Peyer's patch (tissue), 4 donors: ENCODE measurements around the gene TMEM163. TPM values are rescaled to one million over a fixed set of nuclear protein-coding genes. Genes with fewer than 3 reads are reported as not detected.

ENCODE experiments used
- DNase-seq, 3 donors: peaks; one replicate each; pipeline ENCODE4 v3.0.0-alpha.2; 2017 to 2019
- H3K27ac ChIP-seq, 4 donors: fragments of 200-600 bp; sonication (generic); one replicate each; pipeline ENCODE4 v1.5.1; 2016 to 2019
- H3K27me3 ChIP-seq, 2 donors: fragments of 200-600 bp; sonication (generic); one replicate each; pipeline ENCODE4 v1.5.1; 2019
- H3K36me3 ChIP-seq, 3 donors: fragments of 200-600 bp; sonication (generic); one replicate each; pipeline ENCODE4 v1.5.1; 2016 to 2019
- H3K4me1 ChIP-seq, 4 donors: fragments of 200-600 bp; sonication (generic); one replicate each; pipeline ENCODE4 v1.5.1; 2016 to 2019
- H3K4me3 ChIP-seq, 4 donors: fragments of 200-600 bp; sonication (generic); 1 replicate in 3 of 4; 2 replicates in 1 of 4; pipeline ENCODE4 v1.5.1; 2016 to 2019; ENCODE audit warnings: mild to moderate bottlenecking in 1 of 4
- H3K9me3 ChIP-seq, 4 donors: fragments of 200-600 bp; sonication (generic); one replicate each; pipeline ENCODE4 v1.5.1; 2016 to 2019; ENCODE audit warnings: mild to moderate bottlenecking in 1 of 4
- CTCF ChIP-seq, 6 experiments: fragments of 450-650 bp in 4 of 6; fragments of 200-600 bp in 2 of 6; sonication (generic) in 1 of 6; IDR thresholded peaks; one replicate each; pipeline ENCODE4 v1.5.1; 2017 to 2019; ENCODE audit warnings: antibody characterized with exemption in 6 of 6, mild to moderate bottlenecking in 3 of 6, moderate library complexity in 1 of 6
- POLR2A ChIP-seq, 2 donors: fragments of 450-650 bp; IDR thresholded peaks; one replicate each; pipeline ENCODE4 v1.5.1; 2017; ENCODE audit warnings: antibody characterized with exemption in 2 of 2, mild to moderate bottlenecking in 2 of 2, moderate library complexity in 2 of 2
- total RNA-seq, 4 donors: library from RNA; depleted of rRNA; stranded (reverse); fragments of >200 nt; gene quantifications; one replicate each; pipeline ENCODE4 v1.1.0, GENCODE V29; 2016

TMEM163 gene
- total RNA-seq, 4 donors from 2014 or later = 1.7 TPM; not detected in 3

DNA sequence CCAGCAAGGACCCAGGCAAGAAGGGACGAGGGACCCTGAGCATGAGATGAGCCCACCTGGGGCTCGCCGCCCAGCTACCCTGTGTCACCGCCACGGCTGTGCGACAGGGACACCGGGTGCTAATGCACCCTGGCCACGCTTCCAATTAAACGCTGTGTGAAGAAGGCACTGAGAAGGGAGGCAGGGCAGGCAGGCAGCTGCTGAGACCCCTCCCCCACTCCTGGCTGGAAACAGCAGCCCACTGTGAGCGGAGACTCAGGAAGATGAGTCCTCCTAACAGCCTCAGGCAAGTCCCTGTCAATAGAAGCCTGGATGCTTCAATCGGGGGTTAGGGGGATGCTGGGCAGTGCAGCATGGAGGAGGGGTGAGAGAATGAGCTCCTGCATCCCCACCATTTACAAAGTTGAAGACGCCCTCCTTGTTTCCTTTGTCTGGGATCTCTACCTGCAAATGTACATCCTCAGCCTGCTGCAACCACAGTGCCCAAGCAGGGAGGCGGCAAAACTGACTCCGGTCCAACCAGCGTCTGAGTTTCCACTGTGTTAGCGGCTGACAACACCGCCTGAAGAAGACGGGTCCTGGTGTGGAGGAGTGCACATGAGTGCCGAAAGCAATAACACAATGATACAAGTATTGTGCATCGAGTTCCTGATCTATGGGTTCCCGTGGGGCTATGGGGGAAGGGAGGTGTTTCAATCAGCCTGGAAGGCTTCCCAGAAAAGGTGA is 12.8 kb downstream of the TMEM163 start:
- H3K27me3 ChIP-seq = no peaks in the 10 kb centered on the region
- no peaks in the 10 kb centered on the region for H3K9me3 ChIP-seq
- peaks cover 0 to 7% (median 0%) of the 10 kb centered on the region in 4 donors for H3K4me1 ChIP-seq
- DNase-seq = no peak
- no peak overlapping the region for H3K27ac ChIP-seq
- no peaks in the 10 kb centered on the region for H3K36me3 ChIP-seq
- no peak overlapping the region for H3K4me3 ChIP-seq
- TF ChIP-seq CTCF (IDR thresholded peaks at IDR 0.05) (no peak), POLR2A (IDR thresholded peaks at IDR 0.05) (no peak)

DNA sequence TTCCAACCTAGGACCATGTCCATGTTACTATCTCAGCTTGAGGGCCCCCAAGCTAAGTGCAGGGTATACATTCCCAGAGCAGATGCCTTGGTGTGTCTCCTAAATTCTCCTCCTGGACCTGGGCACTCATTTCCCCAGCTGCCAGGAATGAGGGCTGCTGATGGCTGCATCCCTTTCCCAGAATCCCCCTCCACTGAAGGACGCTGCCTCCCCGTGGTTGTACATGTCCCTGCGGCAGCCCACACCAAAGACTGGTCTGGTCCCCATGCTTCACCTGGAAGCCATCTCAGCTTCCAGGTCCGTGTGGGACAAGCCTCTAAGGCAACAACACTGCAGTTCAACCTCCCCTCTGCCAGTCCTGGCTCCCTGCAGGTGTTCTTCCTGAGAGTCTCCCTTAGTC is 14.6 kb downstream of the TMEM163 start:
- no peaks in the 10 kb centered on the region for H3K36me3 ChIP-seq
- TF ChIP-seq CTCF (IDR thresholded peaks at IDR 0.05) (no peak), POLR2A (IDR thresholded peaks at IDR 0.05) (no peak)
- H3K4me3 ChIP-seq = no peak overlapping the region
- peaks cover 0 to 7% (median 0%) of the 10 kb centered on the region in 4 donors for H3K4me1 ChIP-seq
- no peaks in the 10 kb centered on the region for H3K27me3 ChIP-seq
- H3K9me3 ChIP-seq = no peaks in the 10 kb centered on the region
- no peak for DNase-seq
- H3K27ac ChIP-seq = no peak overlapping the region

GRCh38 chr2:134703426-134703825 is 15.4 kb downstream of the TMEM163 start:
- Histone ChIP-seq H3K27ac (no peak overlapping the region), H3K4me1 (peaks cover 0 to 7% (median 0%) of the 10 kb centered on the region in 4 donors), H3K27me3 (no peaks in the 10 kb centered on the region), H3K36me3 (no peaks in the 10 kb centered on the region), H3K4me3 (no peak overlapping the region), H3K9me3 (no peaks in the 10 kb centered on the region)
- no peak for TF ChIP-seq POLR2A (IDR thresholded peaks at IDR 0.05)
- no peak for TF ChIP-seq CTCF (IDR thresholded peaks at IDR 0.05)
- no peak for DNase-seq

DNA sequence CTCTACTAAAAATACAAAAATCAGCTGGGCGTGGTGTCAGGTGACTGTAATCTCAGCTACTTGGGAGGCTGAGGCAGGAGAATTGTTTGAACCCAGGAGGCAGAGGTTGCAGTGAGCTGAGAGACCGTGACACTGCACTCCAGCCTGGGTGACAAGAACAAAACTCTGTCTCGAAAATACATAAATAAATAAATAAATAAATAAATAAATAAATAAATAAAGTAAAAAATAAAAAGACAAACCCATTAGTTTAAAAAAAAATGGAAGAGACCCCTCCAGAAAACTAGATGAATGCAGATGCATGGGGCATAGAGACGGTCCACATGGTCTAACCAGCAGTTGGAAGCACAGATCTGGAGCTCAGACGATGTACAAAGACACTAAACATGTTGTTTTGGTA is 18.1 kb downstream of the TMEM163 start:
- Histone ChIP-seq H3K4me1 (no peaks in the 10 kb centered on the region), H3K4me3 (no peak overlapping the region), H3K27ac (no peak overlapping the region), H3K9me3 (no peaks in the 10 kb centered on the region), H3K27me3 (no peaks in the 10 kb centered on the region), H3K36me3 (no peaks in the 10 kb centered on the region)
- TF ChIP-seq CTCF (IDR thresholded peaks at IDR 0.05) (no peak), POLR2A (IDR thresholded peaks at IDR 0.05) (no peak)
- no peak for DNase-seq

GRCh38 chr2:134694411-134694810 is 24.4 kb downstream of the TMEM163 start:
- no peaks in the 10 kb centered on the region for H3K4me1 ChIP-seq
- no peak overlapping the region for H3K27ac ChIP-seq
- H3K27me3 ChIP-seq = no peaks in the 10 kb centered on the region
- TF ChIP-seq POLR2A (IDR thresholded peaks at IDR 0.05) (no peak), CTCF (IDR thresholded peaks at IDR 0.05) (no peak)
- no peak overlapping the region for H3K4me3 ChIP-seq
- DNase-seq = no peak
- H3K36me3 ChIP-seq = no peaks in the 10 kb centered on the region
- H3K9me3 ChIP-seq = no peaks in the 10 kb centered on the region
